Endothelial cell (in vitro differentiated cells): ENCODE measurements around the gene ABLIM2. TPM values are rescaled to one million over a fixed set of nuclear protein-coding genes. Genes with fewer than 3 reads are reported as not detected.

Experiments
- DNase-seq: peaks from one replicate; pipeline ENCODE4 v3.0.0; 2021; ENCODE audit warnings: low spot score
- H3K27ac Mint-ChIP-seq: one replicate; pipeline ENCODE4 v1.8.0; 2021; ENCODE audit warnings: mixed read lengths, inconsistent platforms; ENCODE audit not compliant: unreplicated experiment
- H3K27me3 Mint-ChIP-seq: one replicate; pipeline ENCODE4 v1.8.0; 2021; ENCODE audit warnings: mild to moderate bottlenecking, moderate library complexity, mixed read lengths, inconsistent platforms; ENCODE audit not compliant: unreplicated experiment
- H3K36me3 Mint-ChIP-seq: one replicate; pipeline ENCODE4 v1.8.0; 2021; ENCODE audit warnings: mild to moderate bottlenecking, low read depth, mixed read lengths, inconsistent platforms; ENCODE audit not compliant: unreplicated experiment
- H3K4me1 Mint-ChIP-seq: one replicate; pipeline ENCODE4 v1.8.0; 2021; ENCODE audit warnings: mild to moderate bottlenecking, mixed read lengths, inconsistent platforms; ENCODE audit not compliant: unreplicated experiment
- H3K4me3 Mint-ChIP-seq: one replicate; pipeline ENCODE4 v1.8.0; 2021; ENCODE audit warnings: mild to moderate bottlenecking, mixed read lengths, inconsistent platforms; ENCODE audit not compliant: unreplicated experiment
- H3K9me3 Mint-ChIP-seq: one replicate; pipeline ENCODE4 v1.8.0; 2021; ENCODE audit warnings: mixed read lengths, inconsistent platforms; ENCODE audit not compliant: unreplicated experiment
- CTCF ChIP-seq: fragments of 200-600 bp; sonication (generic); IDR thresholded peaks from one replicate; pipeline ENCODE4 v1.5.0; 2021; ENCODE audit warnings: antibody characterized with exemption; ENCODE audit not compliant: unreplicated experiment
- total RNA-seq: library from RNA; stranded (reverse); fragmentation: NEBNext Ultra II Directional; extraction: Animal tissue kit (Norgen Biotek cat#: 25700); gene quantifications from one replicate; pipeline ENCODE4 v1.2.1, GENCODE V29; 2021; ENCODE audit not compliant: unreplicated experiment

The ABLIM2 gene
- total RNA-seq, 1 donor from 2014 or later, result 0.74 TPM

DNA sequence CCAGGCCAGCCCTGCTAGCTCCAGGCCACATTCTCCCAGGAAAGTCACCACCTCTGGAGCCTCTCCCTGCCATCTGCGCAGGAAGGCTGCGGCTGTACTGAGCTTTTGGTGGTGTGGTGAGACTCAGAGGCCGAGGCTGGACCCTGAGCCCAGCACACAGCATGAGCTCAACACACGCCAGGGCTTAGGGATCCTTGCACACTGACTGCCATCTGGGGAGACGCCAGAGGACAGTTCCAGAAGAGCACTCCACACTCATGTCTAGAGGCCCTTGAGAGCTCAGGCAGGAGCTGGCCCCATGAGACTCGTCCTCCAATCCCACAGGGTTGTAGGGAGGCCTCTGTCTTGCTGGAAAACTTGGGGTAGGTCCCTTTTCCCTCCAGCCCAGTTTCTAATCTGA is 40.6 kb downstream of the ABLIM2 start:
- Mint-ChIP-seq H3K27ac (no peak overlapping the region), H3K36me3 (no peaks in the 10 kb centered on the region), H3K9me3 (no peaks in the 10 kb centered on the region), H3K4me3 (no peak overlapping the region), H3K4me1 (no peaks in the 10 kb centered on the region), H3K27me3 (peaks cover 6% of the 10 kb centered on the region)
- TF ChIP-seq CTCF, result no peak
- no peak for DNase-seq

- TF ChIP-seq CTCF, result no peak
- Mint-ChIP-seq H3K27me3 (peaks cover 9% of the 10 kb centered on the region), H3K9me3 (no peaks in the 10 kb centered on the region), H3K27ac (no peak overlapping the region), H3K4me3 (no peak overlapping the region), H3K36me3 (no peaks in the 10 kb centered on the region), H3K4me1 (no peaks in the 10 kb centered on the region)
- DNase-seq, result no peak
These were observed 41.3 kb downstream of the ABLIM2 start for GRCh38 chr4:8117278-8117682.

- Mint-ChIP-seq H3K4me1 (no peaks in the 10 kb centered on the region), H3K27ac (no peak overlapping the region), H3K27me3 (peaks cover 9% of the 10 kb centered on the region), H3K4me3 (no peak overlapping the region), H3K9me3 (no peaks in the 10 kb centered on the region), H3K36me3 (no peaks in the 10 kb centered on the region)
- no peak for TF ChIP-seq CTCF
- DNase-seq, result no peak
These were observed 42.7 kb downstream of the ABLIM2 start for GRCh38 chr4:8115916-8116315.

- H3K9me3 Mint-ChIP-seq, result no peaks in the 10 kb centered on the region
- TF ChIP-seq CTCF, result no peak
- no peak for DNase-seq
- no peak overlapping the region for H3K27ac Mint-ChIP-seq
- H3K27me3 Mint-ChIP-seq, result peaks cover 9% of the 10 kb centered on the region
- no peaks in the 10 kb centered on the region for H3K4me1 Mint-ChIP-seq
- H3K4me3 Mint-ChIP-seq, result no peak overlapping the region
- H3K36me3 Mint-ChIP-seq, result no peaks in the 10 kb centered on the region
These were observed 43.5 kb downstream of the ABLIM2 start for GRCh38 chr4:8115203-8115520.

GRCh38 chr4:8114456-8115202 is 44.0 kb downstream of the ABLIM2 start:
- no peaks in the 10 kb centered on the region for H3K4me1 Mint-ChIP-seq
- H3K4me3 Mint-ChIP-seq, result no peak overlapping the region
- no peak overlapping the region for H3K27ac Mint-ChIP-seq
- H3K27me3 Mint-ChIP-seq, result peaks cover 9% of the 10 kb centered on the region
- TF ChIP-seq CTCF, result no peak
- H3K36me3 Mint-ChIP-seq, result no peaks in the 10 kb centered on the region
- no peaks in the 10 kb centered on the region for H3K9me3 Mint-ChIP-seq
- no peak for DNase-seq
